ENCODE results near the gene TRAF2.
A peak's percentile ranks its signal among the peaks of the same experiment; 100 is the strongest.

The TRAF2 gene

GRCh38 chr9:136896027-136896426 is 9.7 kb downstream of the TRAF2 start:
- no peaks in the 10 kb centered on the region for H3K4me1 ChIP-seq (ENCODE audit: control extremely low read depth in 1 of 4, control insufficient read depth in 4 of 4, insufficient read depth in 4 of 4, low read length in 3 of 4)
- H3K27ac ChIP-seq (ENCODE audit: insufficient read depth in 1 of 2, low read depth in 1 of 2, low read length in 2 of 2, poor library complexity in 1 of 2, severe bottlenecking in 2 of 2) = no peak overlapping the region
- ChIA-PET CTCF (interaction anchor here (0.6 to 1.2 kb wide), 3 partner anchors 8 to 167 kb away, joined by 3 to 6 read pairs (median 3); no protein-coding TSS in a partner anchor), POLR2A (no interaction called here)
- peaks cover 2 to 61% (median 41%) of the 10 kb centered on the region in 4 experiments for H3K36me3 ChIP-seq (ENCODE audit: control insufficient read depth in 4 of 4, insufficient read depth in 4 of 4, low read length in 3 of 4)
- no peaks in the 10 kb centered on the region for H3K27me3 ChIP-seq (replicated peaks in 2 of 5; ENCODE audit: control insufficient read depth in 4 of 5, insufficient read depth in 5 of 5, low read length in 4 of 5)
- no peaks in the 10 kb centered on the region for H3K9me3 ChIP-seq (ENCODE audit: control extremely low read depth in 1 of 5, control insufficient read depth in 4 of 5, insufficient read depth in 2 of 5, low read depth in 1 of 5, low read length in 4 of 5)
- DNase-seq = no peak
- WGBS (ENCODE audit: insufficient coverage) = 88% methylated on average over 9 of the region's 11 CpGs
- H3K4me3 ChIP-seq (ENCODE audit: control insufficient read depth in 1 of 7, extremely low read depth in 1 of 7, insufficient read depth in 4 of 7, low read depth in 2 of 7, low read length in 6 of 7) = no peak overlapping the region

- H3K27me3 ChIP-seq (replicated peaks in 2 of 5; ENCODE audit: control insufficient read depth in 4 of 5, insufficient read depth in 5 of 5, low read length in 4 of 5) = no peaks in the 10 kb centered on the region
- DNase-seq = no peak
- POLR2A ChIA-PET = no interaction called here
- no peaks in the 10 kb centered on the region for H3K9me3 ChIP-seq (ENCODE audit: control extremely low read depth in 1 of 5, control insufficient read depth in 4 of 5, insufficient read depth in 2 of 5, low read depth in 1 of 5, low read length in 4 of 5)
- H3K36me3 ChIP-seq (ENCODE audit: control insufficient read depth in 4 of 4, insufficient read depth in 4 of 4, low read length in 3 of 4) = peaks cover 2 to 65% (median 46%) of the 10 kb centered on the region in 4 experiments
- no peak overlapping the region for H3K4me3 ChIP-seq (ENCODE audit: control insufficient read depth in 1 of 7, extremely low read depth in 1 of 7, insufficient read depth in 4 of 7, low read depth in 2 of 7, low read length in 6 of 7)
- whole genome bisulfite sequencing (ENCODE audit: insufficient coverage) = over 99% methylated on average over 18 of the region's 21 CpGs
- H3K27ac ChIP-seq (ENCODE audit: insufficient read depth in 1 of 2, low read depth in 1 of 2, low read length in 2 of 2, poor library complexity in 1 of 2, severe bottlenecking in 2 of 2) = no peak overlapping the region
- H3K4me1 ChIP-seq (ENCODE audit: control extremely low read depth in 1 of 4, control insufficient read depth in 4 of 4, insufficient read depth in 4 of 4, low read length in 3 of 4) = peaks cover 0 to 19% (median 8%) of the 10 kb centered on the region in 4 experiments
- CTCF ChIA-PET = interaction anchor here (1.2 kb wide), 1 partner anchor 28 kb away, joined by 3 read pairs; no protein-coding TSS in a partner anchor
Observed at GRCh38 chr9:136898483-136899100, 12.3 kb downstream of the TRAF2 start.

- Histone ChIP-seq H3K4me3 (ENCODE audit: control insufficient read depth in 1 of 7, extremely low read depth in 1 of 7, insufficient read depth in 4 of 7, low read depth in 2 of 7, low read length in 6 of 7) (no peak overlapping the region), H3K9me3 (ENCODE audit: control extremely low read depth in 1 of 5, control insufficient read depth in 4 of 5, insufficient read depth in 2 of 5, low read depth in 1 of 5, low read length in 4 of 5) (no peaks in the 10 kb centered on the region), H3K4me1 (ENCODE audit: control extremely low read depth in 1 of 4, control insufficient read depth in 4 of 4, insufficient read depth in 4 of 4, low read length in 3 of 4) (peaks cover 0 to 19% (median 8%) of the 10 kb centered on the region in 4 experiments), H3K27ac (ENCODE audit: insufficient read depth in 1 of 2, low read depth in 1 of 2, low read length in 2 of 2, poor library complexity in 1 of 2, severe bottlenecking in 2 of 2) (no peak overlapping the region), H3K27me3 (replicated peaks in 2 of 5; ENCODE audit: control insufficient read depth in 4 of 5, insufficient read depth in 5 of 5, low read length in 4 of 5) (no peaks in the 10 kb centered on the region), H3K36me3 (ENCODE audit: control insufficient read depth in 4 of 4, insufficient read depth in 4 of 4, low read length in 3 of 4) (peaks cover 2 to 67% (median 46%) of the 10 kb centered on the region in 4 experiments)
- ChIA-PET POLR2A (no interaction called here), CTCF (interaction anchor here (1.2 kb wide), 1 partner anchor 27 kb away, joined by 3 read pairs; no protein-coding TSS in a partner anchor)
- DNase-seq = no peak
- 93% methylated on average over 9 of the region's 9 CpGs for WGBS (ENCODE audit: insufficient coverage)
Observed at GRCh38 chr9:136899196-136899595, 12.9 kb downstream of the TRAF2 start.

- Histone ChIP-seq H3K4me3 (ENCODE audit: control insufficient read depth in 1 of 7, extremely low read depth in 1 of 7, insufficient read depth in 4 of 7, low read depth in 2 of 7, low read length in 6 of 7) (no peak overlapping the region), H3K27me3 (replicated peaks in 2 of 5; ENCODE audit: control insufficient read depth in 4 of 5, insufficient read depth in 5 of 5, low read length in 4 of 5) (no peaks in the 10 kb centered on the region), H3K27ac (ENCODE audit: insufficient read depth in 1 of 2, low read depth in 1 of 2, low read length in 2 of 2, poor library complexity in 1 of 2, severe bottlenecking in 2 of 2) (no peak overlapping the region), H3K4me1 (ENCODE audit: control extremely low read depth in 1 of 4, control insufficient read depth in 4 of 4, insufficient read depth in 4 of 4, low read length in 3 of 4) (peaks cover 0 to 19% (median 8%) of the 10 kb centered on the region in 4 experiments), H3K36me3 (ENCODE audit: control insufficient read depth in 4 of 4, insufficient read depth in 4 of 4, low read length in 3 of 4) (peaks cover 2 to 63% (median 44%) of the 10 kb centered on the region in 4 experiments), H3K9me3 (ENCODE audit: control extremely low read depth in 1 of 5, control insufficient read depth in 4 of 5, insufficient read depth in 2 of 5, low read depth in 1 of 5, low read length in 4 of 5) (no peaks in the 10 kb centered on the region)
- CTCF ChIA-PET = interaction anchor here (1.2 kb wide), 1 partner anchor 16 kb away, joined by 4 read pairs; no protein-coding TSS in a partner anchor
- 97% methylated on average over 10 of the region's 10 CpGs for WGBS (ENCODE audit: insufficient coverage)
- POLR2A ChIA-PET = no interaction called here
- no peak for DNase-seq
Observed at GRCh38 chr9:136900556-136900955, 14.2 kb downstream of the TRAF2 start.

- no peak for DNase-seq
- Histone ChIP-seq H3K4me3 (ENCODE audit: control insufficient read depth in 1 of 7, extremely low read depth in 1 of 7, insufficient read depth in 4 of 7, low read depth in 2 of 7, low read length in 6 of 7) (no peak overlapping the region), H3K9me3 (ENCODE audit: control extremely low read depth in 1 of 5, control insufficient read depth in 4 of 5, insufficient read depth in 2 of 5, low read depth in 1 of 5, low read length in 4 of 5) (no peaks in the 10 kb centered on the region), H3K27me3 (replicated peaks in 2 of 5; ENCODE audit: control insufficient read depth in 4 of 5, insufficient read depth in 5 of 5, low read length in 4 of 5) (no peaks in the 10 kb centered on the region), H3K36me3 (ENCODE audit: control insufficient read depth in 4 of 4, insufficient read depth in 4 of 4, low read length in 3 of 4) (peaks cover 2 to 63% (median 45%) of the 10 kb centered on the region in 4 experiments), H3K27ac (ENCODE audit: insufficient read depth in 1 of 2, low read depth in 1 of 2, low read length in 2 of 2, poor library complexity in 1 of 2, severe bottlenecking in 2 of 2) (no peak overlapping the region), H3K4me1 (ENCODE audit: control extremely low read depth in 1 of 4, control insufficient read depth in 4 of 4, insufficient read depth in 4 of 4, low read length in 3 of 4) (peaks cover 0 to 19% (median 8%) of the 10 kb centered on the region in 4 experiments)
- ChIA-PET CTCF (interaction anchor here (1.2 to 2.0 kb wide), 3 partner anchors 16 to 58 kb away, joined by 4 to 7 read pairs (median 4); partner anchors contain the start of genes AJM1 and MAMDC4), POLR2A (no interaction called here)
- 96% methylated on average over 13 of the region's 13 CpGs for WGBS (ENCODE audit: insufficient coverage)
Observed at GRCh38 chr9:136900988-136901515, 14.7 kb downstream of the TRAF2 start.

- H3K4me1 ChIP-seq (ENCODE audit: control extremely low read depth in 1 of 4, control insufficient read depth in 4 of 4, insufficient read depth in 4 of 4, low read length in 3 of 4) = peaks cover 0 to 19% (median 8%) of the 10 kb centered on the region in 4 experiments
- POLR2A ChIA-PET = interaction anchor here (1.1 kb wide), 1 partner anchor 14 kb away, joined by 4 read pairs; no protein-coding TSS in a partner anchor
Observed at GRCh38 chr9:136901516-136902258, 15.4 kb downstream of the TRAF2 start.

More at GRCh38 chr9:136901516-136902258, 15.4 kb downstream of the TRAF2 start:
- Histone ChIP-seq H3K9me3 (ENCODE audit: control extremely low read depth in 1 of 5, control insufficient read depth in 4 of 5, insufficient read depth in 2 of 5, low read depth in 1 of 5, low read length in 4 of 5) (no peaks in the 10 kb centered on the region), H3K27me3 (replicated peaks in 2 of 5; ENCODE audit: control insufficient read depth in 4 of 5, insufficient read depth in 5 of 5, low read length in 4 of 5) (no peaks in the 10 kb centered on the region), H3K36me3 (ENCODE audit: control insufficient read depth in 4 of 4, insufficient read depth in 4 of 4, low read length in 3 of 4) (peaks cover 2 to 64% (median 48%) of the 10 kb centered on the region in 4 experiments), H3K27ac (ENCODE audit: insufficient read depth in 1 of 2, low read depth in 1 of 2, low read length in 2 of 2, poor library complexity in 1 of 2, severe bottlenecking in 2 of 2) (peak overlapping the region; percentile 6 to 73), H3K4me3 (ENCODE audit: control insufficient read depth in 1 of 7, extremely low read depth in 1 of 7, insufficient read depth in 4 of 7, low read depth in 2 of 7, low read length in 6 of 7) (no peak overlapping the region)
- CTCF ChIA-PET = interaction anchor here (0.9 to 2.0 kb wide), 5 partner anchors 10 to 59 kb away, joined by 4 to 7 read pairs (median 4); partner anchors contain the start of genes AJM1 and MAMDC4
- 67% methylated on average over 20 of the region's 20 CpGs for WGBS (ENCODE audit: insufficient coverage)
- peak in 2 of 3 donors; percentile 63 to 73 for DNase-seq
